HG02642 (cell line): ENCODE results near the gene AGL.
"Not testable (repeated sequence)": the region's sequence is repeated elsewhere in the genome, so short reads cannot be mapped to it uniquely, and the experiment has no call there.

Source experiments
- ATAC-seq: cut with Tn5 transposase; IDR thresholded peaks from one replicate; pipeline ENCODE4 v1.9.1; 2021; ENCODE audit warnings: mild to moderate bottlenecking; ENCODE audit not compliant: unreplicated experiment, poor library complexity

AGL gene

DNA sequence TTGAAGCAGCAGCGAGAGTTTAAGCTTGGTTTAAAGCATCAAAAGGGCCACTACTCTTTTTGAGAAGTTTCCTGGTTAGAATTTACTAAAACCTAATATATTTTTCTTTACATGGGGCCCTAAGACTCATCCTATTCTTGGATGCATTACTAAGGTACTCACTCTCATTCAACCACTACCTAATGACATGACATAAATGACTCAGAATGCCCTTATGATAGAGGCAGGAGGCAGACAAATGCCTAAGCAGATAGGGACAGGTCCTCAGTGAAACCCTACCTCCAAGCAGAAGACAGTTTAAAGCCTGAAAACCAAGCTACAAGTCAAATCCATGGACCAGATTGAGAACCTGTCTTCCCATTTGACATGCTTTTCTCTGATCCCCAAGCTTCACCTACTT, 85.4 kb downstream of the AGL start:
- ATAC-seq = no peak

DNA sequence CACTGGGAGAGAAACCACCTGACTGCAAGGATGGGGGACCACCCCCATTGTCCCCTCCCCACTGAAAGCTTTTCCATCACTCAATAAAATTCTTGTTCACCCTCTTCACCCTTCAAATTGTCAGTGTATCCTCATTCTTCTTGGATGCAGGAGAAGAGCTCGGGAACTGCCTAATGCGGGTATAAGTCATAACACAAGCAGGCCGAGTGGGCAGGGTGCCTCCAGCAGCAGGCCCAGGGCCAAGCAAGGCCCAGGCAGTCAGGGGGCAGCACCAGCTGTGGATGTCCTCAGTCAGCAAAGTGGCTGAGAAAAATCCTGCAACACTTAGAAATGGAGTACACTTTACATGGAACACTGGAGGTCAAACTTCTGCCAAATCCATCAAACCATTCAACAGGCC, 85.9 kb downstream of the AGL start:
- no peak for ATAC-seq

DNA sequence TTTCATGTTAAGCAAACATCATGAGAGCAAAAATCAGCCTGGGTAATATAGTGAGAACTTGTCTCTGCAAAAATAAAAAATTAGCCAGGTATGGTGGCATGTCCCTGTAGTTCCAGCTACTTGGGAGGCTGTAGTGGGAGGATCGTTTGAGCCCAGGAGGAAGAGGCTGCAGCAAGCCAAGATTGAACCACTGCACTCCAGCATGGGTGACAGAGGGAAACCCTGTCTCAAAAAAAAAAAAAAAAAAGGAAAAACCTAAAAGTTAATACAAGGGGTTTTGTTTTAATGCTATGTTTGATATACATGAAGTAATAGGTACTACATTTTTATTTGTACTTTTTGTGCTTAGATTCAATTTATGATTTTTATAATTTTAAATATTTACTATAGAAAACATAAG, 92.6 kb downstream of the AGL start:
- ATAC-seq = no peak

GRCh38 chr1:99943223-99943794, 93.1 kb downstream of the AGL start:
- no peak for ATAC-seq

DNA sequence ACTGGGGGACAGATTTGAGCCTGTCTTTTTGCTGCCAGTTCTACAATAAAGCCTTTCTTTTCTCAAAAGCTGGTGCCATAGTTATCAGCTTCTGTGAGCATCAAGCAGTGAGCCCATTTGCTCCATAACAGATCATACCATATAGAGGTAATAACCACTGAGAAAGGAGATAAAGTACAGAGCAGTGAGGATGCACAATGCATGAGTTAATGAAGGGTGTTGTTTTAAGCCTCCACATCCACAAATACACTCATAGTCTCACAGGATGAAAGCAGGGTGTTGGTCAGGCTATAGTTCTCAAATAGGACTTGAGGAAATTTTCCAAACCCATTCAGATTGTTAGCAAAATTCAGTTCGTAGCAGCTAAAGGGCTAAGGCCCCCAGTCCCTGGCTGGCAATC, 94.0 kb downstream of the AGL start:
- ATAC-seq = no peak

GRCh38 chr1:99945174-99945573, 95.0 kb downstream of the AGL start:
- ATAC-seq = no peak

- ATAC-seq = no peak
Observed at GRCh38 chr1:99950486-99950885, 100.3 kb downstream of the AGL start.

- ATAC-seq = no peak
Observed at GRCh38 chr1:99952522-99952921, 102.4 kb downstream of the AGL start.

DNA sequence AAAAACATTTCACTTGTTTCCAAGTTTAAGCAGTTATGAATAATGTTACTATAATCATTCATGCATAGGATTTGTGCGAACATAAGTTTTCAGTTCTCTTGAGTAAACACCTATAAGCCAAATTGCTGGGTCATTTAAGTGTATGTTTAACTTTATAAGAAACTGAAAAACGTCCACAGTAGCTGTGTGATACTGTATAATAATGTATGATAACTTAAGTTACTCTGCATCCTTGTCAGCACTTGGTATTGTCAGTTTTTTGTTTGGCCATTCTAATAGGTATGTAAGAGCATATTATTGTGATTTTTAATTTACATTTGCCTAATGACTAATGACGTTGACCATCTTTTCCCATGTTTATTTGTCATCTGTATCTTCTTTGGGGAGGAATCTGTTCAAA, 105.2 kb downstream of the AGL start:
- ATAC-seq = no peak

DNA sequence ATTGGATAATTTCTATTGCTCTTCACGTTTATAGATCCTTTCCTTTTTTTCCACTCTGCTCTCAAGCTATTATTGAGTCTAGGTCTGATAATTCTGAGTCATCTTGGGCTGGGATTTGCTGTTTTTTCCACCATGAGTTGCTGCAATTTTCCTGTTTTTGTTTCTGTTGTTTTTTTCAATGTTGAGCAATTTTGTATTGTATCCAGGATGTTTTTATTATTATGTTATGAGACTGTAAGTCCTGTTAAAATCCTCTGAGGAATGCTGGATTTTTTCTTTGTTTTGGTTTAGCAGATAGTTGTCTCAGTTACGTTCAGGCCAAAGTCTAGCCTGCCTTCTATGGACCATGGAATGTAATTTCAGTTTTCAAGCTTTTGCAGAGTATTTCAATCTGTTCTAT, 106.6 kb downstream of the AGL start:
- ATAC-seq = no peak

GRCh38 chr1:99957818-99958217, 107.7 kb downstream of the AGL start:
- ATAC-seq = no peak

DNA sequence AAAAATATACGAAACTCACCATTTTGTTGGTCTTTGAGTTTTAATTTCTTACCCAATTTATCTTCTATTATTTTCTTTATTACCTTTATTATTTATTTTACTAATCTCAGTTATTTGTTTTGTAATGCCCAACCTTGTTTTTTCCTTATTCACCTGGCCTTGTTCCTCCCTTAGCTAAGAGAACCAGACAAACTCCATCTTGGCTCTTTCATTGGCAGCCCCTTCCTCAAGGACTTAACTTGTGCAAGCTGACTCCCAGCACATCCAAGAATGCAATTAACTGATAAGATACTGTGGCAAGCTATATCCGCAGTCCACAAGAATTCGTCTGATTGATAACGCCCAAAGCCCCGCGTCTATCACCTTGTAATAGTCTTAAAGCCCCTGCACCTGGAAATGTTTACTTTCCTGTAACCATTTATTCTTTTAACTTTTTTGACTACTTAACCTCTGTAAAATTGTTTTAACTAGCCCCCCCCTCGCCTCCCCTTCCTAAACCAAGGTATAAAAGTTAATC, 109.1 kb downstream of the AGL start:
- not testable (repeated sequence) for ATAC-seq

GRCh38 chr1:99960260-99960659, 110.1 kb downstream of the AGL start:
- not testable (repeated sequence) for ATAC-seq

GRCh38 chr1:99963041-99963795, 113.1 kb downstream of the AGL start:
- ATAC-seq = no peak

- ATAC-seq = no peak
Observed at GRCh38 chr1:99964806-99965205, 114.6 kb downstream of the AGL start.

DNA sequence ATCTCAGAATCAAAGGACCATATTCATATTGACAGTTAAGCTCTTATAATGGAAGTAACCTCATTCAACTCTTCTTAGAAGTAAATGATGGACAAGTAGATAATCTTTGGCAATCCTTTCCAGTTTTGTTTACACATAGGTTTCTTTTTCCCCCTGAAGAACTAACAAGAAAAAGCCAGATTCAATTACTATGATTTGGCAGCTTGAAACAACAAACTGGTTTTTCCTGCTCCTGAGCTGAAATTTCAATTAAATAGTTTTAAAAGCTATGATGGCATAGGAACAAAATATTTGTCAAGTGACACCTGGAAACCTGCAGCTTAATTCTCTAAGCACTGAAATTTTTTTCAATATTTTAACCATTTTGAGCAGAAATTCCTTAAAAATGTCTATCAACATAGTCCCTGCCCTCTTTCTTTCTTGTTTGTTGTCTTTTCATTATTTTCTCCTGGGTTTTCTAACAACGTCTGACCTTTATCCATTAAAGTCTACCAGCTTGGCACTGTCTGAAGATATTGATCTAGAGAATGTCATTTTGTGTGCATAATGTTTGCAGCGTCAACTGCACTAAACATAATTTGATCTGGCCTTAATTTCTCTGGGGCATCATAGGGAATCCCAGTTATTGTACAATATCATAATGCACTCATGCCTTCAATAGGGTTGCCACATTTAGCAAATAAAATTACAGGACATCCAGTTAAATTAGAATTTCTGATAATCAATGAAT, 115.7 kb downstream of the AGL start:
- no peak for ATAC-seq

DNA sequence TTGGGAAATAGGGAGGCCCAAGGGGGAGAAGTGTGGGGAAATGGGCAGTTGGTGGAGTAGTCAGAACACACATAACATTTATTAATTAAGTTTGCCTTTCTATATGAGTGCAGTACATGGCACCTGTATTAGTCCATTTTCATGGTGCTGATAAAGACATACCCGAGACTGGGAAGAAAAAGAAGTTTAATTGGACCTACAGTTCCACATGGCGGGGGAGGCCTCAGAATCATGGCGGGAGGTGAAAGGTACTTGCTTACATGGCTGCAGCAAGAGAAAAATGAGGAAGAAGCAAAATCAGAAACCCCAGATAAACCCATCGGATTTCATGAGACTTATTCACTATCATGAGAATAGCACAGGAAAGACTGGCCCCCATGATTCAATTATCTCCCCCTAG, 118.1 kb downstream of the AGL start:
- ATAC-seq = no peak

DNA sequence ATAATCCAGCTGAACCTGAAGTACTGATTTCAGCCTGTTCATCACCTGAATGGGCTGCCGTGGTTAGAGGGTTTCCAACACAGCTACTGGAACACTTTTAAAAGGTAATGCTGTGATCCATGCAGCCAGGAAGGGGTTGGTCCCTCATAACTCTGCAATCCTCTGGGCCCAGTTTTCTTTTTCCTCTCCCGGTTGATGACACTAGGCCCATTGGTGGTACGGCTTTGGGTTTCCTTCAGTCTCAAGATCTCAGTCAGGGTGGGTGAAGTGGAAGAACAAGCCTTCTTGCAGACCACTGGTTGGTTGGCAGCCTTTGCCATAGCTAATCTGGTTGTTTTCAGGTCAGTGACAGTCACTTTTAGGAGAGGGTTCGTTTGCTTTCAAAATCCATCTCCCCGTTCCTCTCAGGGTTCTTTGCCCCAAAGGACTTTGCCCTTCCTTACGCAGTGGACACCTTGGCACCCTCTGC, 119.1 kb downstream of the AGL start:
- peak; percentile 10 for ATAC-seq

DNA sequence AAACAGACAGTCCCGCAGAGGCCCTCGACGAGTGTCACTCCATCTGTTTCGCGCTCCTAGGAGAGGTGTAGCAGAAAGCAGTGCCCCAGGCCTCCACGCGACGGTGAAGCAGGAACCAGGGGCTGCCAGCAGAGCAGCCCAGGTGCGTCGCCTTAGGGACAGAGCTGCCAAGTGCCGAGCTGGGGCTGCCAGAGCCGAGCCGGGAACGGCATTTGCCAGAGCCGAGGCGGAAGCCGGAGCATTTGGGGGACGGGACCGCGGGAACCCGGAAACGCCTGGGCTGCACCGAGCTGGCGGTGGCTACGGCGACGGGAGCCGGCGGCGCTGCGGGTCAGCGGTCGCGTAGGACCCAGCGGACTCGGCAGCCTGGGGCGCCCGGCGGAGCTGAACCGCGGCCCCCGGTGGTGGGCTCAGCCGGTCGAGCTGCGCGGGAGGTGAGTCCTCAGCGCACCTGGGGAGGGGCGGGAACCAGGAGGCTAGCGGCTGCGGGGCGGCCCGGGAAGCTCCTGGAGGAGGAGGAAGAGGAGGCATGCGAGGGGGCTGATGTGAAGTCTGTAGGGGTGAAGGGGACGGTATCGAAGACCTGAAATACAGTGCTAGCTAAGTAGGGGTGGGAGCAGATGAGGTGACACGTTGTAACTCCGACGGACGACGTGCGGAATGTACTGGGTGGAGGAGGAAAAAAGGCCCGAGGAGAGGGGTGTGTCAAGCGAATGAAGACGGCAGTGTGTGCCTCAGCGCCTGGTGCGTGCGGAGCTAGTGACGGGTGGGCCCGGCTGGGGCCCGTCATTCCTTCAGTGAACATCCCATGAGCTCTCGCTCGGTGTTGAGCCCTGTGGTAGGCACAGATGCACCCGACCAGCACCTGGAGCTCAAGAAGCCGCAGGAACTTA, 119.8 kb downstream of the AGL start, which contains the start of gene SLC35A3:
Gene SLC35A3 (plus strand): TSS at position 268 of the 893 bp plus-strand sequence. CDS start 23,559 bp downstream, outside the sequence.
- ATAC-seq = peak; percentile 95

- ATAC-seq = no peak
Observed at GRCh38 chr1:99970713-99971255, 120.6 kb downstream of the AGL start.
